Renal pelvis (tissue), 12 donors: Measurements from ENCODE around the gene SSR2. TPM values are rescaled to one million over a fixed set of nuclear protein-coding genes. Genes with fewer than 3 reads are reported as not detected.

Experiments used
- DNase-seq: peaks from one replicate; pipeline ENCODE4 v3.0.0-alpha.2; 2013
- long read RNA-seq, 16 experiments: transcript quantifications; one replicate each; lab custom pipeline, GENCODE V29; 2026
- polyA plus RNA-seq, 3 donors: library from polyadenylated mRNA; unstranded; fragments of 120-200 nt; gene quantifications; one replicate each; pipeline ENCODE4 v1.2.1, GENCODE V29; 2013; ENCODE audit not compliant: insufficient read length in 3 of 3

The SSR2 gene
- polyA plus RNA-seq = 100 to 1,000 TPM; 354 to 431 (median 363) TPM
- long read RNA-seq, donor 1, full-length matches to known transcripts = 245 of 271 reads
- long read RNA-seq, donor 1, partial matches to known transcripts = 26 of 271 reads
- long read RNA-seq, donor 1, other reads (novel, unspliced or antisense) = 0 of 271 reads
- long read RNA-seq, donor 2, full-length matches to known transcripts = 296 of 347 reads
- long read RNA-seq, donor 2, partial matches to known transcripts = 51 of 347 reads
- long read RNA-seq, donor 2, other reads (novel, unspliced or antisense) = 0 of 347 reads
- long read RNA-seq, donor 3, full-length matches to known transcripts = 236 of 293 reads
- long read RNA-seq, donor 3, partial matches to known transcripts = 57 of 293 reads
- long read RNA-seq, donor 3, other reads (novel, unspliced or antisense) = 0 of 293 reads
- long read RNA-seq, donor 4, full-length matches to known transcripts = 315 of 366 reads
- long read RNA-seq, donor 4, partial matches to known transcripts = 51 of 366 reads
- long read RNA-seq, donor 4, other reads (novel, unspliced or antisense) = 0 of 366 reads
- long read RNA-seq, donor 5, full-length matches to known transcripts = 105 of 137 reads
- long read RNA-seq, donor 5, partial matches to known transcripts = 32 of 137 reads
- long read RNA-seq, donor 5, other reads (novel, unspliced or antisense) = 0 of 137 reads
- long read RNA-seq, donor 6, full-length matches to known transcripts = 181 of 222 reads
- long read RNA-seq, donor 6, partial matches to known transcripts = 36 of 222 reads
- long read RNA-seq, donor 6, other reads (novel, unspliced or antisense) = 5 of 222 reads
- long read RNA-seq, donor 7, full-length matches to known transcripts = 242 of 320 reads
- long read RNA-seq, donor 7, partial matches to known transcripts = 78 of 320 reads
- long read RNA-seq, donor 7, other reads (novel, unspliced or antisense) = 0 of 320 reads
- long read RNA-seq, donor 8, full-length matches to known transcripts = 138 of 149 reads
- long read RNA-seq, donor 8, partial matches to known transcripts = 11 of 149 reads
- long read RNA-seq, donor 8, other reads (novel, unspliced or antisense) = 0 of 149 reads
- long read RNA-seq, donor 9, full-length matches to known transcripts = 299 of 361 reads
- long read RNA-seq, donor 9, partial matches to known transcripts = 62 of 361 reads
- long read RNA-seq, donor 9, other reads (novel, unspliced or antisense) = 0 of 361 reads
- long read RNA-seq, donor 10, full-length matches to known transcripts = 228 of 271 reads
- long read RNA-seq, donor 10, partial matches to known transcripts = 43 of 271 reads
- long read RNA-seq, donor 10, other reads (novel, unspliced or antisense) = 0 of 271 reads
- long read RNA-seq, donor 11, full-length matches to known transcripts = 117 of 145 reads
- long read RNA-seq, donor 11, partial matches to known transcripts = 28 of 145 reads
- long read RNA-seq, donor 11, other reads (novel, unspliced or antisense) = 0 of 145 reads
- long read RNA-seq, donor 12, full-length matches to known transcripts = 261 of 310 reads
- long read RNA-seq, donor 12, partial matches to known transcripts = 49 of 310 reads
- long read RNA-seq, donor 12, other reads (novel, unspliced or antisense) = 0 of 310 reads
- long read RNA-seq, donor 13, full-length matches to known transcripts = 110 of 137 reads
- long read RNA-seq, donor 13, partial matches to known transcripts = 27 of 137 reads
- long read RNA-seq, donor 13, other reads (novel, unspliced or antisense) = 0 of 137 reads
- long read RNA-seq, donor 14 = 0 reads
- long read RNA-seq, donor 15, full-length matches to known transcripts = 269 of 315 reads
- long read RNA-seq, donor 15, partial matches to known transcripts = 46 of 315 reads
- long read RNA-seq, donor 15, other reads (novel, unspliced or antisense) = 0 of 315 reads
- long read RNA-seq, donor 16, full-length matches to known transcripts = 278 of 328 reads
- long read RNA-seq, donor 16, partial matches to known transcripts = 45 of 328 reads
- long read RNA-seq, donor 16, other reads (novel, unspliced or antisense) = 5 of 328 reads

GRCh38 chr1:156020293-156021092 is at the start of gene SSR2:
SSR2 (minus strand) TSS chr1:156020951; CDS start chr1:156020167, 784 bp downstream.
- DNase-seq = peak; percentile 93

DNA sequence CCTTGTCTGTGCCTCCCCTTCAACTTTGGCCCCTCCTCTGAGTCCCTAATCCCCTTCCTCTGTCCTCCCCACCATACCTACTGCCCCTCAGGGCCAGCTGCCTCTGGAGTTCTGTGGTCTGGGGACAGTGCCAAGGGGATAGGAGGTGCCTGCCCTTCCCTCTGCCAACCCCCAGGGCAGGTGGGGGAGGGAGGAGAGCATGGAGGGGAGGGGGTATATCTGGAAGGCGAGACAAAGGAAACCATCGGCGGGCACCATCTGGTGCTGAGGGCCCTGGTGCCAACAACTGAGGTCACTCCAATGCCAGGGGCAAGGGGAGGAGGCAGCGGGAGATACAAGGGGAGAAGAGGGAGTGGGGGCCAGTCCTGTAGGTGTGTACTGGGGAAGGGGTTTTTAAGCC is 49.8 kb upstream of the SSR2 start:
- DNase-seq = no peak

- no peak for DNase-seq
These were observed 49.0 kb upstream of the SSR2 start for GRCh38 chr1:156069490-156070455.

DNA sequence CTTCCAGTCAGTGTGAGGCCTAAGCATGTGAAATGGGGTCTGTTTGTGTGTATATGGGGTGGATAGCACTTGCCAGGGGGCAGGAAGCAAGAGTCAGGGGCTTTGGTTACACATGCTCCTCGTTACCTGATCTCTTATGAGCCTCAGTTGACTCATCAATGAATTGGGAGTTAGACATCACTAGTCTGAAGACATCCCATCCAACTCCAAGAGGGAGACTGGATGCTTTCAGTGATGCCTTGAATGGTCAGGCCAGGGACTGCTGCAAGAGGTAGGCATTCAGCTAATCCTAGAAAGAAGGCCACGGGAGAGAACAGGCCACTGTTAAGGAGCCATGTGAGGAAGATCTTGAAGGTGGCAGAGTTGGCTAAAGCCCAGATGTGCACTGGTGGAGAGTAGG is 46.5 kb upstream of the SSR2 start:
- no peak for DNase-seq

DNA sequence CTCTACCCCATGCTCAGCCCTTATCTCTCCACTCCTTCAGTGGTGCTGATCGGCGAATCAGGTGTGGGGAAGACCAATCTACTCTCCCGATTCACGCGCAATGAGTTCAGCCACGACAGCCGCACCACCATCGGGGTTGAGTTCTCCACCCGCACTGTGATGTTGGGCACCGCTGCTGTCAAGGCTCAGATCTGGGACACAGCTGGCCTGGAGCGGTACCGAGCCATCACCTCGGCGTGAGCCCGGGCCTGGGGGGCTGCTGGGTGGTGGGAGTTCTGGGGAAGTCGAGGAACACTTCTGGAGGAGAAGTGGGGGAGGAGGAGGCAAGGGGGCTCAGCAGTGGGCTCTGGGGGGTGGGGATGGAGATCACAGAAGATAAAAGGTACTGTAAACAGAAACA is 45.1 kb upstream of the SSR2 start:
- DNase-seq = no peak

DNA sequence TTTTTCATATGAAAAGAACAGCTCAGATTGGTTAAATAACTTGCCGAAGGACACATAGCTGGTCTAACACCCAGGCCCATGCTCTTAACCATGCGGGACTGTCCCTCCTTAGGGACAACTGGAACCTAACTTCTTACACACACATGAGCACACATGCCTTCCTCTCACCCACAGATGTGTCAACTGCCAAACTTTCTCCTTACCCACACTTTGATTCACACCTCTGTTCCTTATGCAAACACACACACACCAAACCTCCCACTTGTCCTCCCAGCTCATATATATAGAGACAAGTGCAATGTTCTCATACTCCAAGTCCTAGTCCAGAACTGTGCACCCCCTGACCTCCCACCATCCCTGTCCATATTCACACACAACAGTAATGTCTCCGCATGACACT is 44.5 kb upstream of the SSR2 start:
- no peak for DNase-seq

- no peak for DNase-seq
These were observed 43.9 kb upstream of the SSR2 start for GRCh38 chr1:156064615-156065014.

GRCh38 chr1:156063997-156064285 is 43.2 kb upstream of the SSR2 start:
- no peak for DNase-seq

DNA sequence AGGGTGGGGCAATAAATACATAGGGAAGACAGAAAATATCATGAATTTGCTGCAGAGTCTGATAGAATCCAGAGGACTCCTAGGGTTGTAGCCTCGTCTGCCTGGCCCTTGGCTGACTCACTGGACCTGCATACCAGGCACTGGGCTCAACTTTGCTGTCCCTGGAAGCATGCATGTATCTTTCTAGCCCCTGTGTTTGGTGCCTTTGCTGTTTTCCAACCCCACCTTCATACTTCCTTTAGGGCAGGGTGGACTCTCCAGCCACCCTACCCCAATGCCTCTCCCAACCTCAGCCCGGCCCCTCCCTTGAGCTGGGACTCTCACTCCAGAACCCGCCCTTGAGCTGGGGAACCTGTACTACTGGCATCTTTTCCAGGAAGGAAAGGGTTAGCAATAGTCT is 41.4 kb upstream of the SSR2 start:
- DNase-seq = no peak

DNA sequence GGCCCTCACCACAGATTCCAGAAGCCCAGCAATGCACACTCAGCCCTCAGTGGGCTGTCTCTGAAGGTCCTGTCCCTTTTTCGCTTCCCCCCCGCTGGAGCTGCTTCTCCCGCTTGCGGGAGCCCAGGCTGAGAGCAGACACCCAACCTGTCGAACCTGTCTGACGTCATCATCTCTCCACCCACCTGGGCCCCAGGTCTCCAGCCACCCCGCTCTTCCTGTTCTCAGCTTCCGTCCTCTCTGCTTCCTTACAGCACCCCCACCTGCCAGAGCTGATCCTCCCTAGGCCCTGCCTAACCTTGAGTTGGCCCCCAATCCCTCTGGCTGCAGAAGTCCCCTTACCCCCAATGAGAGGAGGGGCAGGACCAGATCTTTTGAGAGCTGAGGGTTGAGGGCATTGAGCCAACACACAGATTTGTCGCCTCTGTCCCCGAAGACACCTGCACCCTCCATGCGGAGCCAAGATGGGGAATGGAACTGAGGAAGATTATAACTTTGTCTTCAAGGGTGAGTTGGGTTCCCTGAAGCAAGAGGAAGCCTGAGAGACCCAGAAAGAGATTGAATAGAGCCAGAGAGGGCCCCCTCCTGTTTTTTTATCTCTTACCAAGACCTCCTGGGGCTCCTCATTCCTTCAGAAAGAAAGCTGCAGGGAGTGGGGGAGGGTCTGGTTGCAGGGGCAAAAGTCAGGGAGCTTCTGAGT is 40.3 kb upstream of the SSR2 start, which contains the start of gene RAB25:
Gene RAB25, plus strand, starts transcription at position 224 of the 700 bp plus-strand sequence. Its CDS starts 241 bp downstream, at position 465.
- peak; percentile 42 for DNase-seq

GRCh38 chr1:156056326-156056849 is 35.6 kb upstream of the SSR2 start:
- DNase-seq = no peak

DNA sequence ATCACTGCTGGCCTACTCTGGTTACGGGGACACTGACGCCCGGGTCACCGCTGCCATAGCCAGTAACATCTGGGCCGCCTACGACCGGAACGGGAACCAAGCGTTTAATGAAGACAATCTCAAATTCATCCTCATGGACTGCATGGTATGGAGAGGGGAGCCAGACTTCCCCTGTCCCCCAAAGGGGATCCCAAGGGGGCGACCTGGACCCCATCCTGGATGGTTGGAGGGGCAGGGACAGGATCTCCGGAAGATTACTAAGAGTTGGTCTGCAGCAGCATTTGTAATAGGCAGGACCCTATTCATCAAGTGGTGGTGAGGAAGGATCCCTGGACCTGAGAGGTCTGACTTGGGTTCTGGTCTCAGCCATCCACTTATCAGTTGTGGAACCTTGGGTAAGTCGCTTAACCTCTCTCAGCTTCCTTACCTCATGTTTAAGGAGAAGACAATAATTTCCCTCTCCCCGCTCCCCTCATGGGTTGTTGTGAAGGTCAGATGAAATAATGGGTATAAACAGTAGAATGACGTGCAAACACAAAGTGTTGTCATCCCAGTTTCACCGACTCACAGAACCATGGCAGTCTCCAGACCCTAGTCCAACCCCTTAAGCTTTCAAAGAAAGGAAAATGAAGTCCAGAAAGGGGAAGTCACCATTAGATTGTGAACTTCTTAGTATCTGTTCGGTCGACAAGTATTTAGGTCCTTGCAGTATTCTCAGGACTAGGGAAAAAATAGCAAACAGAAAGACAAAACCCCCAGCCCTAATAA is 34.7 kb upstream of the SSR2 start:
- no peak for DNase-seq

GRCh38 chr1:156054500-156055280 is 33.9 kb upstream of the SSR2 start, which contains the start of gene LAMTOR2:
LAMTOR2 (plus strand) TSS chr1:156054782; CDS start chr1:156054890, 108 bp downstream.
- DNase-seq = peak; percentile 99

DNA sequence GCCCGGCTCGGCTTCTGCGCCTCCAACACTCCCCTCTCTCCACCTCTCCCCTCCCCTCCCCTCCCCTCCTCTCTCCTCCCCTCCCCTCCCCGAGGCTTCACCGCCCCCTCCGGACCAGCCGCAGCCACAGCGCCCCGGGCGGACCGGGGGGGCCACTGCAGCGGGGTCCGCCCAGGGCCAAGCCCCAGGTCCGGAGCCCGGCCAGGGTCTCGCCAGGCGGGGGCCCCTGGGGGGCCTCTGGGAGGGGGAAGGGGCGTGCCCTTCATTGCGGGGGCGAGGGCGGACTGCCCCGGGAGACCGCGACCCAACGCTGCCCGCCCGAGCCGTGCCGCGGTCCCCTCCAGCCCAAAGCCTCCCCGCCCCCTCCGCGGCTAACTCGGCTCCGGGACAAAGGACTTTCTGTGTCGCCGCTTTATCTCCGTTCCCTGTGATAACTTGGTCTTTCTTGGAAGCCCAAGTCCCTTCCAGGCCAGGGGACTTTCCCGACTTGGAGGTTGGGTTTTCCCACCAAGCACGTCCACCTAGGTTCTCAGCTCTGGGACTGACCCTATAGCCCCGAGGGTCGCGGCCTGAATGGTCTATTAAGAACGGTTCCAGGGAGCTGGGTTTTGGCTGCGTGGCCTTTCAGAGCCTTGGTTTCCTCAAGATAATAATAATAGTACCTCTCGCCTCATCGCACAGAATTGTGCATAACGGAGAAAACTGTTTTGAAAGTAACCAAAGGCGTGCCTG is 33.2 kb upstream of the SSR2 start, which contains the start of gene UBQLN4:
Gene UBQLN4, minus strand, starts transcription at position 31 of the 732 bp plus-strand sequence. CDS start 97 bp downstream, outside the sequence.
- DNase-seq = peak; percentile 88
